ENCODE data around the gene CLMP.

CLMP gene

GRCh38 chr11:123195188-123196059, at the start of gene CLMP:
CLMP (minus strand) TSS chr11:123195248; CDS start chr11:123194940, 308 bp downstream.
- peak; percentile 65 for DNase-seq

- no peak for DNase-seq
These were observed 47.0 kb upstream of the CLMP start for GRCh38 chr11:123241874-123242543.

GRCh38 chr11:123241294-123241693, 46.2 kb upstream of the CLMP start:
- no peak for DNase-seq

- DNase-seq: no peak
These were observed 44.4 kb upstream of the CLMP start for GRCh38 chr11:123239191-123240150.

GRCh38 chr11:123238297-123238696, 43.2 kb upstream of the CLMP start:
- DNase-seq: no peak

- no peak for DNase-seq
These were observed 41.8 kb upstream of the CLMP start for GRCh38 chr11:123236879-123237278.

GRCh38 chr11:123235656-123236261, 40.7 kb upstream of the CLMP start:
- no peak for DNase-seq

- DNase-seq: no peak
These were observed 40.1 kb upstream of the CLMP start for GRCh38 chr11:123235117-123235655.

- DNase-seq: no peak
These were observed 38.9 kb upstream of the CLMP start for GRCh38 chr11:123233975-123234334.

GRCh38 chr11:123233280-123233974, 38.4 kb upstream of the CLMP start:
- no peak for DNase-seq

- DNase-seq: no peak
These were observed 36.7 kb upstream of the CLMP start for GRCh38 chr11:123231777-123232176.

GRCh38 chr11:123231256-123231655, 36.2 kb upstream of the CLMP start:
- DNase-seq: no peak

- no peak for DNase-seq
These were observed 35.3 kb upstream of the CLMP start for GRCh38 chr11:123230346-123230745.

- DNase-seq: no peak
These were observed 33.6 kb upstream of the CLMP start for GRCh38 chr11:123228496-123229163.

- DNase-seq: no peak
These were observed 32.9 kb upstream of the CLMP start for GRCh38 chr11:123227763-123228495.

- DNase-seq: no peak
These were observed 26.5 kb upstream of the CLMP start for GRCh38 chr11:123221584-123221983.

GRCh38 chr11:123221096-123221561, 26.1 kb upstream of the CLMP start:
- DNase-seq: no peak

GRCh38 chr11:123219066-123219690, 24.1 kb upstream of the CLMP start:
- no peak for DNase-seq

GRCh38 chr11:123218451-123218850, 23.4 kb upstream of the CLMP start:
- DNase-seq: no peak

GRCh38 chr11:123217897-123218296, 22.8 kb upstream of the CLMP start:
- no peak for DNase-seq

Measured in NCI-H1092 treated with DMSO at 0.1 percent for 48 hours (cell line).